HEK293T (cell line): ENCODE results near the gene CAMK2A.

Source experiments
- CTCF ChIA-PET: fragments of 350-600 bp; formaldehyde crosslinking; extraction: SDS; loops from one replicate; lab custom pipeline; 2021; ENCODE audit warnings: antibody characterized with exemption, inconsistent platforms; lab: Yijun Ruan, JAX
- POLR2A ChIA-PET: fragments of 350-600 bp; formaldehyde crosslinking; extraction: SDS; loops from one replicate; lab custom pipeline; 2020; ENCODE audit warnings: antibody characterized with exemption, inconsistent platforms; lab: Yijun Ruan, JAX
- DNase-seq: peaks from one replicate; pipeline ENCODE4 v3.0.0; 2012; ENCODE audit warnings: mixed read lengths; ENCODE audit errors: extremely low spot score
- ARNT ChIP-seq: fragments of 450-650 bp; IDR thresholded peaks from 2 replicates; pipeline ENCODE4 v1.6.1; 2017; ENCODE audit warnings: mild to moderate bottlenecking
- BHLHE40 ChIP-seq: fragments of 450-650 bp; IDR thresholded peaks from 2 replicates; pipeline ENCODE4 v1.6.1; 2016; ENCODE audit warnings: mild to moderate bottlenecking, moderate library complexity, borderline replicate concordance
- CTBP1 ChIP-seq: fragments of 450-650 bp; IDR thresholded peaks from 2 replicates; pipeline ENCODE4 v1.6.1; 2016; ENCODE audit warnings: borderline replicate concordance
- ELF4 ChIP-seq: fragments of 450-650 bp; IDR thresholded peaks from 2 replicates; pipeline ENCODE4 v1.6.1; 2017; ENCODE audit warnings: antibody characterized with exemption
- FOXA1 ChIP-seq: fragments of 450-650 bp; IDR thresholded peaks from 2 replicates; pipeline ENCODE4 v1.6.1; 2016; ENCODE audit warnings: mild to moderate bottlenecking
- FOXK2 ChIP-seq: fragments of 450-650 bp; IDR thresholded peaks from 2 replicates; pipeline ENCODE4 v1.6.1; 2016; ENCODE audit warnings: mild to moderate bottlenecking
- FOXM1 ChIP-seq: fragments of 450-650 bp; IDR thresholded peaks from 2 replicates; pipeline ENCODE4 v1.6.1; 2017; ENCODE audit warnings: mild to moderate bottlenecking, borderline replicate concordance
- HDGF ChIP-seq: fragments of 450-650 bp; IDR thresholded peaks from 2 replicates; pipeline ENCODE4 v1.6.1; 2017; ENCODE audit warnings: antibody characterized with exemption, borderline replicate concordance
- L3MBTL2 ChIP-seq: fragments of 450-650 bp; conservative IDR thresholded peaks from 2 replicates; pipeline ENCODE4 v1.6.1; 2016; ENCODE audit warnings: mild to moderate bottlenecking
- LEF1 ChIP-seq: fragments of 450-650 bp; IDR thresholded peaks from 2 replicates; pipeline ENCODE4 v1.6.1; 2017; ENCODE audit warnings: mild to moderate bottlenecking, borderline replicate concordance
- NFRKB ChIP-seq: fragments of 450-650 bp; IDR thresholded peaks from 2 replicates; pipeline ENCODE4 v1.6.1; 2016; ENCODE audit warnings: mild to moderate bottlenecking, moderate library complexity
- SP1 ChIP-seq: fragments of 450-650 bp; IDR thresholded peaks from 2 replicates; pipeline ENCODE4 v1.6.1; 2017
- SUZ12 ChIP-seq: fragments of 450-650 bp; IDR thresholded peaks from 2 replicates; pipeline ENCODE4 v1.6.1; 2016; ENCODE audit warnings: mild to moderate bottlenecking
- TARDBP ChIP-seq: fragments of 450-650 bp; IDR thresholded peaks from 2 replicates; pipeline ENCODE4 v1.6.1; 2016
- ZNF384 ChIP-seq: fragments of 450-650 bp; IDR thresholded peaks from 2 replicates; pipeline ENCODE4 v1.6.1; 2016
- TF ChIP-seq, protein P1 (sequence below): fragments of 450-650 bp; IDR thresholded peaks from 2 replicates; pipeline ENCODE4 v1.6.1; 2016

CAMK2A gene

DNA sequence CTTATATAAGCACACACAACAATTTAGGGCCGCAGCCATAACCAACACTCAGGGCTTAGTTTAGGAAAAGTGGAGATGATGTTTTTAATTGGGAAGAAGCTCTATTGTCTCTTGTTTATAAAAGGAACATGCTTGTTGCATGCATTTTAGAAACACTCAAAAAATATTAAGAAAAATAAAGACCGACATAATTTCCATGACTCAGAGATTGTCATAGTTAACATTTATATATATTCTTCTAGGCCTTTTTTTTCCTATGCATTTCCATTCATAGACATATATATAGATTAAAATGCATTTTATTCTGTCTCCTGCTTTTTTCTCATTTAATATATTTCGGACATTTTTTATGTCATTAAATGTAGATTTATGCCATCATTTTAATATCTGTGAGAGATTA is 26.7 kb upstream of the CAMK2A start:
- POLR2A ChIA-PET: no interaction called here
- no peak for TF ChIP-seq CTBP1
- TF ChIP-seq SP1: no peak
- no peak for TF ChIP-seq ZNF384
- TF ChIP-seq, protein P1, sequence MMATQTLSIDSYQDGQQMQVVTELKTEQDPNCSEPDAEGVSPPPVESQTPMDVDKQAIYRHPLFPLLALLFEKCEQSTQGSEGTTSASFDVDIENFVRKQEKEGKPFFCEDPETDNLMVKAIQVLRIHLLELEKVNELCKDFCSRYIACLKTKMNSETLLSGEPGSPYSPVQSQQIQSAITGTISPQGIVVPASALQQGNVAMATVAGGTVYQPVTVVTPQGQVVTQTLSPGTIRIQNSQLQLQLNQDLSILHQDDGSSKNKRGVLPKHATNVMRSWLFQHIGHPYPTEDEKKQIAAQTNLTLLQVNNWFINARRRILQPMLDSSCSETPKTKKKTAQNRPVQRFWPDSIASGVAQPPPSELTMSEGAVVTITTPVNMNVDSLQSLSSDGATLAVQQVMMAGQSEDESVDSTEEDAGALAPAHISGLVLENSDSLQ: no peak
- no peak for TF ChIP-seq TARDBP
- TF ChIP-seq NFRKB: no peak
- no peak for TF ChIP-seq BHLHE40
- no peak for DNase-seq
- CTCF ChIA-PET: no interaction called here

DNA sequence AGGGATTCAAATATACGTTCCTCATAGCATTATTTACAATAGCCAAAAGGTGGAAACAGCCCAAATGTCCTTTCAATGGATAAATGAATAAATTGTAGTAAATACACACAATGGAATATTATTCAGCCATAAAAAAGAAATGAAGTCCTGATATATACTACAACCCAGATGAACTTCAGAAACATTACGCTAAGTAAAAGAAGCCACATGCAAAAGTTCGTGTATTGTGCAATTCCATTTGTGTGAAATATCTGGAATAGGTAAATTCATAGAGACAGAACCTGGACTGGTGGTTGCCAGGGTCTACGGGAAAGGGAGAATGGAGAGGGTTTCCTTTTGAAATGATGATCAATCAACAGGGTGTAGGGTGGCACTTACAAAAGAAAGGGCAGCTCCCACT is 25.7 kb upstream of the CAMK2A start:
- TF ChIP-seq SP1 (no peak), SUZ12 (no peak), NFRKB (no peak), TARDBP (no peak), LEF1 (no peak), FOXA1 (no peak), ZNF384 (no peak), BHLHE40 (no peak), FOXM1 (no peak), CTBP1 (no peak), HDGF (no peak), FOXK2 (no peak), ARNT (no peak), L3MBTL2 (no peak)
- TF ChIP-seq, protein P1: no peak
- DNase-seq: no peak
- ChIA-PET POLR2A (no interaction called here), CTCF (interaction anchor here (0.6 kb wide), 1 partner anchor 896 kb away, joined by 4 read pairs; no protein-coding TSS in a partner anchor)

DNA sequence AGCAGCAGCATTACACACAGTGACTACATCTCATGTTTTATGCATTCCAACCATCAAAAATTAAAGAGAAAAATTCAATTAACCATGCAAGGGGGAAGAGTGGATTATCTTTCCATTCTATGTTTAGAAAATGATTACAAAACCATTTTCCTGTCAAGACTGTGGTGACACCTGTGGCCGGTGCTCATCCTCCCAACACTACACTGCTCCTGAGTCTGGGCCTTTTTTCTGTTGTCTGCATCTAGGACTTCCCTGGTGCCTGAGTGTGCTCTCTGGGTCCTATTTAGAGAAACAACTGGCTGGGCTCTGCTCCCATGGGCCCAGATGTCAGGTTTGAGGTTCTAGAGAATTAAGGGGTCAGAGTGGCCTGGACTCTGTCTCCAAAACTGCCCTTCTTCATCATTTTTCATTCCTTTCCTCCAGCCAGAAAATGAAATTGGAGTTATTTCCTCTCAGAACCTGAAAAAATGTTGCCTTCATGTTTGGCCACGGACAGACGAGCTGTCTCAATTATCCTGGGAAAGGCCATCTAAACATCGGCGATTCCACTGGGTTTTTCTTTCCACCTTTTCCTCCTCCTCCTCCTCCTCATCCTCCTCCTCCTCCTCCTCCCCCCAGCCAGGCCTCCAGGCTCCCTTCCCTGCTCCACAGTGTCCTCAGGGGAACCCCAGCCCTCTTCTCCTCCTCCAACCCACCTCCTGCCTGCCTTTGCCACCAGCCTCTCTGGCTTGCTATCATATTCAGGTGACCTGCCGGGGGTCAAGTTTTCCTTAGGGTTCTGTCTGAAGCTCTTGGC is 24.5 kb upstream of the CAMK2A start:
- no peak for DNase-seq
- no peak for TF ChIP-seq LEF1
- no peak for TF ChIP-seq ELF4
- ChIA-PET CTCF (interaction anchor here (0.7 kb wide), 1 partner anchor 15 kb away, joined by 5 read pairs; no protein-coding TSS in a partner anchor), POLR2A (no interaction called here)

DNA sequence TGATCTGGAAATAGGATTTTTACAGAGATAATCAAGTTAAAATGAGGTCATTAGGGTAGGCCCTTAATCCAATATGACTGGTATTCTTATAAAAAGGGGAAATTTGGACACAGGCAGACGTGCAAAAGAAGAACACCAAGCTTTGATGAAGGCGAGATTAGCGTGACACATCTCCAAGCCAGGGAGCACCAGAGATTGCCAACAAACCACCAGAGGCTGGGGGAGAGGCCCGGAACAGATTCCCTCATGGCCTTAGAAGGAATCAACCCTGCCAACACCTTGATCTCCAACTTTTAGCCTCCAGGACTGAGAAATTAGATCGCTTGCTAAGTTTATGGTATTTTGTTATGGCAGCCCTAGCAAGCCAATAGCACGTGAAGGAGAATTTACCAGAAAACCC is 23.9 kb upstream of the CAMK2A start:
- TF ChIP-seq L3MBTL2 (no peak), CTBP1 (no peak), TARDBP (no peak), NFRKB (no peak), FOXA1 (no peak), ZNF384 (no peak), SUZ12 (no peak)
- POLR2A ChIA-PET: no interaction called here
- CTCF ChIA-PET: no interaction called here
- no peak for DNase-seq

DNA sequence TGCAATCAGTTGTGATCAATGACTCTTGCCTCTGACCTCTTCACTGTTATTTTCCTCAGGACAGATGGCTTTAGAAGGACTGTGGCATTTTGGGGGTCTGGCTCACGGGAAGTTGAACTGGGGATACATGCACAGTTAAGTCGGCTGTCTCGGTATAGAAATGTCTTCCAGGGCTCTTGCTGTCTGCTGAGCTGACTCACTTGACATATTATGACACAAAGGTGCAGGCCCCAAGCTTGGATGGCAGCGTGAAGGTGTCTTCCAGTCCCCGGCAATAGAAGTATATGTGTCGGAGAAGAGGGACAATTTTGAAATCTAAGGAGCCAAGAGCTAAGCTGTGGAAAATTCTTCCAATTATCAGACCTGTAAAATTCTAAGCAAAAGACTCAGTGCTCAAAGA is 22.9 kb upstream of the CAMK2A start:
- no peak for TF ChIP-seq HDGF
- no peak for TF ChIP-seq L3MBTL2
- TF ChIP-seq LEF1: no peak
- no peak for TF ChIP-seq FOXA1
- TF ChIP-seq SUZ12: no peak
- no peak for TF ChIP-seq SP1
- TF ChIP-seq NFRKB: no peak
- TF ChIP-seq BHLHE40: no peak
- TF ChIP-seq, protein P1: no peak
- CTCF ChIA-PET: no interaction called here
- POLR2A ChIA-PET: no interaction called here
- no peak for DNase-seq

DNA sequence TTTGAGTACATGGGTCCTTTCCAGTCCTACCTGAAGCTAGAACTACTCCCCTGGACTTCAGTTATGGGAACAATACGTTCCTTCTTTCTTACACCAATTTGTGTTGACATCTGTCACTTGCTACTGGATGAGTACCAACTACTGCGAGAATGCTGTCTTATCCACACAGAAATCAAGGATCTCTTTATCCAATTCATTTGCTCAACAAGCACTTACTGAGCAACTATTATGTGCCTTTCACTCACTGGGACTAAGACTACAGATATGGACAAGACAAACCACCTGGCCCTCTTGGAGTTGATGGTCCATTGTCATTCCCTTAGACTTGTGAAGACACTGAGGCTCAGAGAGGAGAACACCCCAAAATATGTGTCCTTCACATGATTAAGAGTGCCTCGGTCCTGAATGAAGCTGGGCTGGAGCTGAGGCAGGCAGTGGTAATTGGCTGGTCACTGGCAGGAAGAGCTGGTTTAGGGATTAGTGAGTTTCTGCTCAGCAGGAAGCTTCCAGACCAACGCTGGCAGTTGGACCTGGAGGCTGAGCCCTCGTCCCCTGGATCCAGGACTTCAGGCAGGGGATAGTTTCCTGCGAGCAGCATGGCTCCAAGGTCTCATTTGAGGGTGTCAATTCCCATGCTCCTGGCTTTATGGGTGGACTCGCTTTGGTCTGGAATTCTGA is 21.6 kb upstream of the CAMK2A start:
- CTCF ChIA-PET: no interaction called here
- TF ChIP-seq FOXK2 (no peak), BHLHE40 (no peak), LEF1 (no peak), CTBP1 (no peak), TARDBP (no peak), FOXM1 (no peak), SP1 (no peak), ARNT (no peak), ZNF384 (no peak), FOXA1 (no peak)
- TF ChIP-seq, protein P1: no peak
- no peak for DNase-seq
- POLR2A ChIA-PET: no interaction called here
